ENCODE measurements around the gene AQP9.
A peak's percentile ranks its signal among the peaks of the same experiment; 100 is the strongest.
"Not testable (repeated sequence)": the region's sequence is repeated elsewhere in the genome, so short reads cannot be mapped to it uniquely, and the experiment has no call there.

The AQP9 gene

GRCh38 chr15:58179741-58180381 lies 41.7 kb downstream of the AQP9 start:
- no peak for DNase-seq (ENCODE audit: low read depth in 2 of 2)

- DNase-seq (ENCODE audit: low read depth in 2 of 2) = no peak
Measured at GRCh38 chr15:58182460-58183163, 44.4 kb downstream of the AQP9 start.

GRCh38 chr15:58185439-58185838 lies 47.3 kb downstream of the AQP9 start:
- DNase-seq (ENCODE audit: low read depth in 2 of 2) = no peak

- DNase-seq (ENCODE audit: low read depth in 2 of 2) = no peak
Measured at GRCh38 chr15:58189148-58189811, 51.1 kb downstream of the AQP9 start.

- DNase-seq (ENCODE audit: low read depth in 2 of 2) = no peak
Measured at GRCh38 chr15:58190419-58190818, 52.2 kb downstream of the AQP9 start.

- not testable (repeated sequence) for DNase-seq (ENCODE audit: low read depth in 2 of 2)
Measured at GRCh38 chr15:58193636-58194035, 55.5 kb downstream of the AQP9 start.

GRCh38 chr15:58200739-58201138 lies 62.6 kb downstream of the AQP9 start:
- no peak for DNase-seq (ENCODE audit: low read depth in 2 of 2)

GRCh38 chr15:58201516-58201915 lies 63.3 kb downstream of the AQP9 start:
- DNase-seq (ENCODE audit: low read depth in 2 of 2) = peak; percentile 82 to 84

- peak; percentile 99 to 100 for DNase-seq (ENCODE audit: low read depth in 2 of 2)
Measured at GRCh38 chr15:58203537-58203936, 65.4 kb downstream of the AQP9 start.

GRCh38 chr15:58206151-58206550 lies 68.0 kb downstream of the AQP9 start:
- no peak for DNase-seq (ENCODE audit: low read depth in 2 of 2)

- DNase-seq (ENCODE audit: low read depth in 2 of 2) = not testable (repeated sequence)
Measured at GRCh38 chr15:58208217-58208616, 70.0 kb downstream of the AQP9 start.

GRCh38 chr15:58209007-58209481 lies 70.9 kb downstream of the AQP9 start:
- not testable (repeated sequence) for DNase-seq (ENCODE audit: low read depth in 2 of 2)

- not testable (repeated sequence) for DNase-seq (ENCODE audit: low read depth in 2 of 2)
Measured at GRCh38 chr15:58210031-58210430, 71.8 kb downstream of the AQP9 start.

- peak in 1 of 2 experiments; percentile 35 for DNase-seq (ENCODE audit: low read depth in 2 of 2)
Measured at GRCh38 chr15:58212909-58213526, 74.8 kb downstream of the AQP9 start.

GRCh38 chr15:58213587-58214338 lies 75.6 kb downstream of the AQP9 start:
- DNase-seq (ENCODE audit: low read depth in 2 of 2) = peak; percentile 86 to 87

GRCh38 chr15:58214591-58215340 lies 76.6 kb downstream of the AQP9 start:
- no peak for DNase-seq (ENCODE audit: low read depth in 2 of 2)

GRCh38 chr15:58217460-58217859 lies 79.3 kb downstream of the AQP9 start:
- DNase-seq (ENCODE audit: low read depth in 2 of 2) = no peak

- DNase-seq (ENCODE audit: low read depth in 2 of 2) = no peak
Measured at GRCh38 chr15:58221591-58222241, 83.5 kb downstream of the AQP9 start.

GRCh38 chr15:58222679-58223078 lies 84.5 kb downstream of the AQP9 start:
- DNase-seq (ENCODE audit: low read depth in 2 of 2) = peak in 1 of 2 experiments; percentile 34

- DNase-seq (ENCODE audit: low read depth in 2 of 2) = no peak
Measured at GRCh38 chr15:58223432-58223831, 85.3 kb downstream of the AQP9 start.
